DMS53 treated with DMSO at 0.1 percent for 48 hours (cell line): ENCODE results near the gene HMGCS2.
"Not testable (repeated sequence)": the region's sequence is repeated elsewhere in the genome, so short reads cannot be mapped to it uniquely, and the experiment has no call there.

ENCODE experiments used
- DNase-seq: peaks from one replicate; lab custom pipeline; 2025; ENCODE audit not compliant: unreplicated experiment; lab: John Stamatoyannopoulos, UW

The HMGCS2 gene

GRCh38 chr1:119790451-119791198, 21.9 kb upstream of the HMGCS2 start:
- no peak for DNase-seq

GRCh38 chr1:119787776-119788175, 19.1 kb upstream of the HMGCS2 start:
- DNase-seq = no peak

GRCh38 chr1:119786473-119787050, 17.9 kb upstream of the HMGCS2 start:
- not testable (repeated sequence) for DNase-seq

- DNase-seq = not testable (repeated sequence)
Observed at GRCh38 chr1:119786046-119786445, 17.3 kb upstream of the HMGCS2 start.

- DNase-seq = no peak
Observed at GRCh38 chr1:119784191-119784781, 15.6 kb upstream of the HMGCS2 start.

- no peak for DNase-seq
Observed at GRCh38 chr1:119783354-119784185, 14.9 kb upstream of the HMGCS2 start.

- DNase-seq = peak; percentile 27
Observed at GRCh38 chr1:119782631-119783325, 14.1 kb upstream of the HMGCS2 start.

- no peak for DNase-seq
Observed at GRCh38 chr1:119781434-119782210, 12.9 kb upstream of the HMGCS2 start.

- DNase-seq = peak; percentile 81
Observed at GRCh38 chr1:119779869-119780356, 11.2 kb upstream of the HMGCS2 start.

- DNase-seq = no peak
Observed at GRCh38 chr1:119778886-119779560, 10.3 kb upstream of the HMGCS2 start.

GRCh38 chr1:119778359-119778758, 9.7 kb upstream of the HMGCS2 start:
- DNase-seq = no peak

- no peak for DNase-seq
Observed at GRCh38 chr1:119774746-119775490, 6.2 kb upstream of the HMGCS2 start.

- DNase-seq = no peak
Observed at GRCh38 chr1:119773711-119774241, 5.1 kb upstream of the HMGCS2 start.

GRCh38 chr1:119772298-119772697, 3.6 kb upstream of the HMGCS2 start:
- no peak for DNase-seq

- no peak for DNase-seq
Observed at GRCh38 chr1:119771770-119772169, 3.1 kb upstream of the HMGCS2 start.

- no peak for DNase-seq
Observed at GRCh38 chr1:119771016-119771415, 2.3 kb upstream of the HMGCS2 start.

GRCh38 chr1:119767486-119767885, 1.2 kb downstream of the HMGCS2 start:
- DNase-seq = no peak

GRCh38 chr1:119766374-119766794, 2.3 kb downstream of the HMGCS2 start:
- no peak for DNase-seq
